ENCODE measurements around the gene BCAT1. TPM values are rescaled to one million over a fixed set of nuclear protein-coding genes. Genes with fewer than 3 reads are reported as not detected.

Gene BCAT1
- total and polyA plus RNA-seq, 2 experiments from 2014 or later, result 46.4 to 72.8 TPM

GRCh38 chr12:24768415-24768814 lies 180.5 kb downstream of the BCAT1 start:
- Histone ChIP-seq H3K4me2 (no peak overlapping the region), H2AFZ (no peak overlapping the region), H3K9me2 (replicated peaks; ENCODE audit: insufficient read depth) (no peaks in the 10 kb centered on the region), H3K9me3 (ENCODE audit: low read depth) (no peaks in the 10 kb centered on the region), H3K4me3 (no peak overlapping the region), H3K36me3 (replicated peaks; ENCODE audit: insufficient read depth, low read depth) (no peaks in the 10 kb centered on the region), H3K27ac (no peak overlapping the region), H3K79me2 (no peaks in the 10 kb centered on the region), H3K4me1 (ENCODE audit: insufficient read depth) (no peaks in the 10 kb centered on the region), H4K20me1 (ENCODE audit: insufficient read depth, poor library complexity, severe bottlenecking) (no peaks in the 10 kb centered on the region), H3K27me3 (no peaks in the 10 kb centered on the region)
- DNase-seq (ENCODE audit: low spot score), result no peak
- no peak for TF ChIP-seq CTCF (IDR thresholded peaks at IDR 0.05; ENCODE audit: poor library complexity)
- no peak for TF ChIP-seq EZH2phosphoT487 (IDR thresholded peaks at IDR 0.05; ENCODE audit: low read depth, severe bottlenecking, unreplicated experiment)
- TF ChIP-seq EZH2 (IDR thresholded peaks at IDR 0.05; ENCODE audit: borderline replicate concordance), result no peak

- no peak for DNase-seq (ENCODE audit: low spot score)
- H4K20me1 ChIP-seq (ENCODE audit: insufficient read depth, poor library complexity, severe bottlenecking), result no peaks in the 10 kb centered on the region
- no peak overlapping the region for H3K4me3 ChIP-seq
- no peak overlapping the region for H3K27ac ChIP-seq
- no peak for TF ChIP-seq EZH2 (IDR thresholded peaks at IDR 0.05; ENCODE audit: borderline replicate concordance)
- TF ChIP-seq EZH2phosphoT487 (IDR thresholded peaks at IDR 0.05; ENCODE audit: low read depth, severe bottlenecking, unreplicated experiment), result no peak
- no peak for TF ChIP-seq CTCF (IDR thresholded peaks at IDR 0.05; ENCODE audit: poor library complexity)
- no peak overlapping the region for H3K4me2 ChIP-seq
- no peaks in the 10 kb centered on the region for H3K79me2 ChIP-seq
- no peaks in the 10 kb centered on the region for H3K4me1 ChIP-seq (ENCODE audit: insufficient read depth)
- no peak overlapping the region for H2AFZ ChIP-seq
- no peaks in the 10 kb centered on the region for H3K36me3 ChIP-seq (replicated peaks; ENCODE audit: insufficient read depth, low read depth)
- H3K27me3 ChIP-seq, result no peaks in the 10 kb centered on the region
- 77% methylated on average over 1 of the region's 1 CpG for WGBS (ENCODE audit: low lambda C conversion rate, missing lambda C conversion rate)
- H3K9me2 ChIP-seq (replicated peaks; ENCODE audit: insufficient read depth), result no peaks in the 10 kb centered on the region
- H3K9me3 ChIP-seq (ENCODE audit: low read depth), result no peaks in the 10 kb centered on the region
Observed at GRCh38 chr12:24767016-24767415, 181.9 kb downstream of the BCAT1 start.

GRCh38 chr12:24764712-24765111 lies 184.2 kb downstream of the BCAT1 start:
- H3K4me2 ChIP-seq, result no peak overlapping the region
- H3K9me2 ChIP-seq (replicated peaks; ENCODE audit: insufficient read depth), result no peaks in the 10 kb centered on the region
- peaks cover 7% of the 10 kb centered on the region for H3K4me1 ChIP-seq (ENCODE audit: insufficient read depth)
- H3K4me3 ChIP-seq, result no peak overlapping the region
- 92% methylated on average over 1 of the region's 1 CpG for WGBS (ENCODE audit: low lambda C conversion rate, missing lambda C conversion rate)
- DNase-seq (ENCODE audit: low spot score), result no peak
- H3K79me2 ChIP-seq, result no peaks in the 10 kb centered on the region
- H2AFZ ChIP-seq, result no peak overlapping the region
- H3K9me3 ChIP-seq (ENCODE audit: low read depth), result no peaks in the 10 kb centered on the region
- H4K20me1 ChIP-seq (ENCODE audit: insufficient read depth, poor library complexity, severe bottlenecking), result no peaks in the 10 kb centered on the region
- H3K27me3 ChIP-seq, result no peaks in the 10 kb centered on the region
- no peak overlapping the region for H3K27ac ChIP-seq
- no peak for TF ChIP-seq CTCF (IDR thresholded peaks at IDR 0.05; ENCODE audit: poor library complexity)
- no peak for TF ChIP-seq EZH2phosphoT487 (IDR thresholded peaks at IDR 0.05; ENCODE audit: low read depth, severe bottlenecking, unreplicated experiment)
- TF ChIP-seq EZH2 (IDR thresholded peaks at IDR 0.05; ENCODE audit: borderline replicate concordance), result no peak
- H3K36me3 ChIP-seq (replicated peaks; ENCODE audit: insufficient read depth, low read depth), result no peaks in the 10 kb centered on the region

Data from hepatocyte (in vitro differentiated cells).